ENCODE measurements around the gene CCL24.

- TF ChIP-seq POLR2A (IDR thresholded peaks at IDR 0.05) (no peak), POLR2AphosphoS5 (IDR thresholded peaks at IDR 0.05) (no peak)
- TF ChIP-seq, protein P1, sequence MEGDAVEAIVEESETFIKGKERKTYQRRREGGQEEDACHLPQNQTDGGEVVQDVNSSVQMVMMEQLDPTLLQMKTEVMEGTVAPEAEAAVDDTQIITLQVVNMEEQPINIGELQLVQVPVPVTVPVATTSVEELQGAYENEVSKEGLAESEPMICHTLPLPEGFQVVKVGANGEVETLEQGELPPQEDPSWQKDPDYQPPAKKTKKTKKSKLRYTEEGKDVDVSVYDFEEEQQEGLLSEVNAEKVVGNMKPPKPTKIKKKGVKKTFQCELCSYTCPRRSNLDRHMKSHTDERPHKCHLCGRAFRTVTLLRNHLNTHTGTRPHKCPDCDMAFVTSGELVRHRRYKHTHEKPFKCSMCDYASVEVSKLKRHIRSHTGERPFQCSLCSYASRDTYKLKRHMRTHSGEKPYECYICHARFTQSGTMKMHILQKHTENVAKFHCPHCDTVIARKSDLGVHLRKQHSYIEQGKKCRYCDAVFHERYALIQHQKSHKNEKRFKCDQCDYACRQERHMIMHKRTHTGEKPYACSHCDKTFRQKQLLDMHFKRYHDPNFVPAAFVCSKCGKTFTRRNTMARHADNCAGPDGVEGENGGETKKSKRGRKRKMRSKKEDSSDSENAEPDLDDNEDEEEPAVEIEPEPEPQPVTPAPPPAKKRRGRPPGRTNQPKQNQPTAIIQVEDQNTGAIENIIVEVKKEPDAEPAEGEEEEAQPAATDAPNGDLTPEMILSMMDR (IDR thresholded peaks at IDR 0.05): no peak
Measured at GRCh38 chr7:75793676-75794075, 19.9 kb downstream of the CCL24 start.
